Ishikawa (cell line): ENCODE measurements around the gene UCHL3.

Experiments used
- CEBPB ChIP-seq: IDR thresholded peaks from 2 replicates; pipeline ENCODE4 v1.6.1; 2012
- CREB1 ChIP-seq: IDR thresholded peaks from 2 replicates; pipeline ENCODE4 v1.6.1; 2012; ENCODE audit warnings: low read depth
- EGR1 ChIP-seq: IDR thresholded peaks from 2 replicates; pipeline ENCODE4 v1.6.1; 2012
- EP300 ChIP-seq: IDR thresholded peaks from 2 replicates; pipeline ENCODE4 v1.6.1; 2012; ENCODE audit warnings: borderline replicate concordance
- FOXM1 ChIP-seq: IDR thresholded peaks from 2 replicates; pipeline ENCODE4 v1.6.1; 2012; ENCODE audit warnings: low read depth, borderline replicate concordance
- NFIC ChIP-seq: IDR thresholded peaks from 2 replicates; pipeline ENCODE4 v1.6.1; 2012
- RAD21 ChIP-seq: IDR thresholded peaks from 2 replicates; pipeline ENCODE4 v1.6.1; 2012; ENCODE audit warnings: low read depth
- TAF1 ChIP-seq: IDR thresholded peaks from 2 replicates; pipeline ENCODE4 v1.6.1; 2012; ENCODE audit warnings: low read depth, mild to moderate bottlenecking
- TCF12 ChIP-seq: IDR thresholded peaks from 2 replicates; pipeline ENCODE4 v1.6.1; 2012; ENCODE audit warnings: low read depth
- TEAD4 ChIP-seq: IDR thresholded peaks from 2 replicates; pipeline ENCODE4 v1.6.1; 2012
- USF1 ChIP-seq: IDR thresholded peaks from 2 replicates; pipeline ENCODE4 v1.6.1; 2012
- YY1 ChIP-seq: IDR thresholded peaks from 2 replicates; pipeline ENCODE4 v1.6.1; 2012; ENCODE audit warnings: low read depth
- ZBTB7A ChIP-seq: IDR thresholded peaks from 2 replicates; pipeline ENCODE4 v1.6.1; 2012; ENCODE audit warnings: low read depth
- TF ChIP-seq, protein P1 (sequence below): IDR thresholded peaks from 2 replicates; pipeline ENCODE4 v1.6.1; 2012
- TF ChIP-seq, protein P2 (sequence below): IDR thresholded peaks from 2 replicates; pipeline ENCODE4 v1.6.1; 2012; ENCODE audit warnings: low read depth, mild to moderate bottlenecking

Gene UCHL3

DNA sequence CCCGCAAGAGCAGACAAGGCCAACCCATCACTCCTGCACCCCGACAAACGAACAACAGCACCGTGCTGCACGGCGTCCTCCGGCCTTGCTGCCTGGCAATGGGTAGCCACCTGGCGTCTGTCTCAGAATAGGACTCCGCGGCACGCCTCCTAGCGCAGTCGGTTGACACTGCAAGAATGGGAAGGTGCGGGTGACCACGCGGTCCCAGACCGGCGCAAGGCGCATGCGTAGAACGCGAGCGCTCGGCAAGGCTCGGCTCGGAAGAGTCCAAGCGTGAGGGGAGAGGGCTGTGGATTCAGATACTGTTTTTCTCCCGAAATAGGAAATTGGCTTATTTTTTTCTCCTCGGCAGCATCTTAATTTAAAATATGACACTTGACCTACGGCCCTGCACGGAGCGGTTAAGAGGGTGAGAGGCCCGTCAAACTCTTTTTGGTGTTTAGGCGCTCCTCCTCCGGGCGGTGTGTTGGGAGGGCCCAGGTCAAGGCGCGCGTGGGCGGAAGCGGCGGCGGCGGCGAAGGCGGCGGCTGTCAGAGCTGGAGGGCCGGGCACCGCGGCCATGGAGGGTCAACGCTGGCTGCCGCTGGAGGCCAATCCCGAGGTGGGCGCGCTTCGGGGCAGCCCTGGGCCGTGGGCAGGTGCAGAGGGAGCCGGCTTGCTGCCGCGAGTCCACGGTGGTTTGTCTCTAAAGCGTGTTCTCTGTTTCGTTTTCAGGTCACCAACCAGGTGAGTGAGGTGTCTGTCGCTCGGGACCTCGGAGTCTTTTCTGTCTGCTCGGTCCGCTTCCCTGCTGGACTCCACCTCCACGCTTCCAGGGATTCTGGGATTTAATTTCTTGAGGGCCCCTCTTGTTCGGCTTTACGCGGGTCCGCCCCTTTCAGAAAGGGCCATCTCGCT is at the start of gene UCHL3:
TSS of gene UCHL3 (plus strand) at position 530 of the 897 bp plus-strand sequence. CDS start at position 560, 30 bp downstream.
- TF ChIP-seq, protein P1, sequence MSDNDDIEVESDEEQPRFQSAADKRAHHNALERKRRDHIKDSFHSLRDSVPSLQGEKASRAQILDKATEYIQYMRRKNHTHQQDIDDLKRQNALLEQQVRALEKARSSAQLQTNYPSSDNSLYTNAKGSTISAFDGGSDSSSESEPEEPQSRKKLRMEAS = peak; percentile 98
- TF ChIP-seq, protein P2, sequence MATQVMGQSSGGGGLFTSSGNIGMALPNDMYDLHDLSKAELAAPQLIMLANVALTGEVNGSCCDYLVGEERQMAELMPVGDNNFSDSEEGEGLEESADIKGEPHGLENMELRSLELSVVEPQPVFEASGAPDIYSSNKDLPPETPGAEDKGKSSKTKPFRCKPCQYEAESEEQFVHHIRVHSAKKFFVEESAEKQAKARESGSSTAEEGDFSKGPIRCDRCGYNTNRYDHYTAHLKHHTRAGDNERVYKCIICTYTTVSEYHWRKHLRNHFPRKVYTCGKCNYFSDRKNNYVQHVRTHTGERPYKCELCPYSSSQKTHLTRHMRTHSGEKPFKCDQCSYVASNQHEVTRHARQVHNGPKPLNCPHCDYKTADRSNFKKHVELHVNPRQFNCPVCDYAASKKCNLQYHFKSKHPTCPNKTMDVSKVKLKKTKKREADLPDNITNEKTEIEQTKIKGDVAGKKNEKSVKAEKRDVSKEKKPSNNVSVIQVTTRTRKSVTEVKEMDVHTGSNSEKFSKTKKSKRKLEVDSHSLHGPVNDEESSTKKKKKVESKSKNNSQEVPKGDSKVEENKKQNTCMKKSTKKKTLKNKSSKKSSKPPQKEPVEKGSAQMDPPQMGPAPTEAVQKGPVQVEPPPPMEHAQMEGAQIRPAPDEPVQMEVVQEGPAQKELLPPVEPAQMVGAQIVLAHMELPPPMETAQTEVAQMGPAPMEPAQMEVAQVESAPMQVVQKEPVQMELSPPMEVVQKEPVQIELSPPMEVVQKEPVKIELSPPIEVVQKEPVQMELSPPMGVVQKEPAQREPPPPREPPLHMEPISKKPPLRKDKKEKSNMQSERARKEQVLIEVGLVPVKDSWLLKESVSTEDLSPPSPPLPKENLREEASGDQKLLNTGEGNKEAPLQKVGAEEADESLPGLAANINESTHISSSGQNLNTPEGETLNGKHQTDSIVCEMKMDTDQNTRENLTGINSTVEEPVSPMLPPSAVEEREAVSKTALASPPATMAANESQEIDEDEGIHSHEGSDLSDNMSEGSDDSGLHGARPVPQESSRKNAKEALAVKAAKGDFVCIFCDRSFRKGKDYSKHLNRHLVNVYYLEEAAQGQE = no peak
- TF ChIP-seq EGR1 = peak; percentile 100
- peak; percentile 86 for TF ChIP-seq TAF1
- TF ChIP-seq ZBTB7A = no peak
- TF ChIP-seq USF1 = peak; percentile 63
- no peak for TF ChIP-seq TEAD4
- TF ChIP-seq RAD21 = peak; percentile 64
- no peak for TF ChIP-seq CEBPB
- no peak for TF ChIP-seq FOXM1
- 0 out of 2 replicates have a peak, but pooled peaks have one; percentile 40 for TF ChIP-seq CREB1
- TF ChIP-seq EP300 = peak; percentile 48; the same call in 1 of the 2 replicates
- peak; percentile 82 for TF ChIP-seq YY1
- peak; percentile 28; the same call in 1 of the 2 replicates for TF ChIP-seq TCF12
- TF ChIP-seq NFIC = no peak; the same call in 1 of the 2 replicates

DNA sequence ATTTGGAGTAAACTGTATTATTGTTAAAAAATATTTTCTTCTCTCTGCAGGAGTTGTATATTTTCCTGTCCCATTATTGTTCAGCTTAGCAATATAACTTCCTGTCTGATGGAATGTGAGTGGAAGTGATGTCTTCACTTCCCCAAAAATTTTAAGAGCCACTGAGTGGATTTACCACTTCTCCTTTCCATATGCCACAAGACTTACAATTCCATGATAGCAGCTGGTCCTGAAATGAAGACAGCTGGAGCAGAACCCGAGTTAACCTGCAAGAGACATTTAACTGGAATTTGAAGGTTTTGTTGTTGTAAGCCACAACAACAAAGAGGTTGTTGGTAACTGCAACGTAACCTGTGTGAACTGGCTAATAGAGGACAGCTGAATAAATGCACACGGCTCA is 44.3 kb upstream of the UCHL3 start:
- TF ChIP-seq NFIC = no peak
- TF ChIP-seq USF1 = no peak
- TF ChIP-seq, protein P1 = no peak
- no peak for TF ChIP-seq ZBTB7A
- no peak for TF ChIP-seq EP300
- TF ChIP-seq, protein P2 = no peak
- TF ChIP-seq YY1 = no peak
- no peak for TF ChIP-seq EGR1
- no peak for TF ChIP-seq TEAD4
- TF ChIP-seq FOXM1 = no peak
- no peak for TF ChIP-seq CEBPB
- no peak for TF ChIP-seq TAF1
- no peak for TF ChIP-seq RAD21
- TF ChIP-seq CREB1 = no peak
- no peak for TF ChIP-seq TCF12

- TF ChIP-seq EP300 = no peak
- no peak for TF ChIP-seq CREB1
- no peak for TF ChIP-seq YY1
- TF ChIP-seq, protein P1 = no peak
- no peak for TF ChIP-seq USF1
- TF ChIP-seq CEBPB = no peak
- TF ChIP-seq NFIC = no peak
- TF ChIP-seq, protein P2 = no peak
- TF ChIP-seq TEAD4 = no peak
- no peak for TF ChIP-seq RAD21
- TF ChIP-seq ZBTB7A = no peak
- TF ChIP-seq TCF12 = no peak
- TF ChIP-seq EGR1 = no peak
- TF ChIP-seq FOXM1 = no peak
- no peak for TF ChIP-seq TAF1
Measured at GRCh38 chr13:75506018-75506417, 43.6 kb upstream of the UCHL3 start.
